D721Med (cell line): ENCODE measurements around the gene FNTB.

Experiments
- DNase-seq: peaks from one replicate; pipeline ENCODE4 v3.0.0; 2011; ENCODE audit warnings: low spot score; ENCODE audit not compliant: insufficient read length
- FAIRE-seq: peaks from 2 replicates; lab custom pipeline; 2011; peaks lifted over from hg19 to GRCh38; lab: Jason Lieb, UNC
- TF ChIP-seq, protein P1 (sequence below): IDR thresholded peaks from 2 replicates; pipeline ENCODE4 v1.5.1; 2012; ENCODE audit warnings: mild to moderate bottlenecking, control low read depth; ENCODE audit not compliant: insufficient read depth; ENCODE audit errors: missing control alignments

Gene FNTB

DNA sequence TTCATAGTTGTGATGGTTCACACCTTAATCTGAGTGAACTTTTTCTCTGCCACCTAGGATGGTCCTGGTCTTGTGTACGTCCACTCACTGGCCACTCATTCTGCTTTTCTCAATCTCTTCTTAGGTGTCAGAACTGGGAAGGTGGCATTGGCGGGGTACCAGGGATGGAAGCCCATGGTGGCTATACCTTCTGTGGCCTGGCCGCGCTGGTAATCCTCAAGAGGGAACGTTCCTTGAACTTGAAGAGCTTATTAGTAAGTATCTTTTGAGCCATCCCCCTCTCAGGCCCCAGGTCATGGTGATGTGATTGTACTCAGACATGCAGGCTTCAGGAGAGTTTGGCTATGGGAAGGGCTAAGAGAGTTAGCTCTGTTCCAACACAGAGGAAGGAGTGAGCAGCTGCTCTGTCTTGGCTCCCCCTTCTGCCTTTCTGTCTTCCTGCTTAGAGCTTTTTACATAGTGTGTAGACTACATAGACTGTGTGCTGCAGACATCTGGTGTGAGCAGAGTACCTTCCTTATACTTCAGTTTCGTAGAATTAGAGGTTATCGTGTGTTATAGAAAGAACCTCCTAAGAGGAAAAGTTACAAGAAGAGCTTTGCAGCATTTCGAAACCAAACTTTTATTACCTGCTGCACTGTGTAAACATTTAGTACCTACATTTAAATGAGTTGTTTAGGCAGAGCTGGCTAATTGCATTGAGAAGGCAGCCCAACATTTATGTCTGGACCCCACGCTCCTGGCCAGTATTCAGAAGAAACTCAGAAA lies 54.2 kb downstream of the FNTB start:
- DNase-seq (no peak), FAIRE-seq (no peak)
- TF ChIP-seq, protein P1, sequence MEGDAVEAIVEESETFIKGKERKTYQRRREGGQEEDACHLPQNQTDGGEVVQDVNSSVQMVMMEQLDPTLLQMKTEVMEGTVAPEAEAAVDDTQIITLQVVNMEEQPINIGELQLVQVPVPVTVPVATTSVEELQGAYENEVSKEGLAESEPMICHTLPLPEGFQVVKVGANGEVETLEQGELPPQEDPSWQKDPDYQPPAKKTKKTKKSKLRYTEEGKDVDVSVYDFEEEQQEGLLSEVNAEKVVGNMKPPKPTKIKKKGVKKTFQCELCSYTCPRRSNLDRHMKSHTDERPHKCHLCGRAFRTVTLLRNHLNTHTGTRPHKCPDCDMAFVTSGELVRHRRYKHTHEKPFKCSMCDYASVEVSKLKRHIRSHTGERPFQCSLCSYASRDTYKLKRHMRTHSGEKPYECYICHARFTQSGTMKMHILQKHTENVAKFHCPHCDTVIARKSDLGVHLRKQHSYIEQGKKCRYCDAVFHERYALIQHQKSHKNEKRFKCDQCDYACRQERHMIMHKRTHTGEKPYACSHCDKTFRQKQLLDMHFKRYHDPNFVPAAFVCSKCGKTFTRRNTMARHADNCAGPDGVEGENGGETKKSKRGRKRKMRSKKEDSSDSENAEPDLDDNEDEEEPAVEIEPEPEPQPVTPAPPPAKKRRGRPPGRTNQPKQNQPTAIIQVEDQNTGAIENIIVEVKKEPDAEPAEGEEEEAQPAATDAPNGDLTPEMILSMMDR: no peak

DNA sequence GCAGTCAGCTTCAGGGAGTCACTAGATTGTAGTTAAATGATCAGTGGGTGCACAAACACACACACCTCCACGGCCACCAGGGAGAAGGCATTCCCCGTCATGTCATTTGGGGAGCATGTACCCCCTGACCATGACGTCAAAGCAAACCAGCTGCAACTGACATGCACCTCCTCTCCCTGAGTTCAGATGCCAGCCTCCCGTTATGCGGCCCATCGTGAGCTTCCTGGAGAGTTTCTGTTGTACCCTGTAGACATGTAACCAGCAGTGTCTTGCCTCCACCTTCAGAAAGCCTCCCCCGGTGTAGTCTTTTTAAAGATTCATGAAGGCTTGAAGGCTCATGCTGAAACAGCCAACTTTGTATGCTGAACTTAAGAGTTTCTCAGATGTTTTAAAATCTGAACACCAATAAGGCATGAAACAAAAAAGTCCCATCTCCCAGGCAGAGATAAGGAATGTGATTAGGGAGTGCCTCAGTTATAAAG lies 54.8 kb downstream of the FNTB start:
- TF ChIP-seq, protein P1: no peak
- no peak for FAIRE-seq
- DNase-seq: no peak

DNA sequence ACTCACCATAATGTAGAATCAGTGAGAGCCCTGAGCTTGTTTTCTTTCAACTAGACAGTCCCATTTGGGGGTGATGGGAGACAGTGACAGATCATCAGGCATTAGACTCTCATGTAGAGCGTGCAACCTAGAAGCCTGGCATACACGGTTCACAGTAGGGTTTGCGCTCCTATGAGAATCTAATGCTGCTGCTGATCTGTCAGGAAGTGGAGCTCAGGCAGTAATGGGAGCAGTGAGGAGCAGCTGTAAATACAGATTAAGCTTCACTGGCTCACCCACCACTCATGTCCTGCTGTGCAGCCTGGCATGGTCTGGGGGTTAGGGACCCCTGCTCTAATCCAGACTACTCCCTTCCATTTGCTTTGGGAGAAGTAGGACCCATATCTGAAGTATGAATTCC lies 55.6 kb downstream of the FNTB start:
- DNase-seq (no peak), FAIRE-seq (no peak)
- TF ChIP-seq, protein P1: no peak

DNA sequence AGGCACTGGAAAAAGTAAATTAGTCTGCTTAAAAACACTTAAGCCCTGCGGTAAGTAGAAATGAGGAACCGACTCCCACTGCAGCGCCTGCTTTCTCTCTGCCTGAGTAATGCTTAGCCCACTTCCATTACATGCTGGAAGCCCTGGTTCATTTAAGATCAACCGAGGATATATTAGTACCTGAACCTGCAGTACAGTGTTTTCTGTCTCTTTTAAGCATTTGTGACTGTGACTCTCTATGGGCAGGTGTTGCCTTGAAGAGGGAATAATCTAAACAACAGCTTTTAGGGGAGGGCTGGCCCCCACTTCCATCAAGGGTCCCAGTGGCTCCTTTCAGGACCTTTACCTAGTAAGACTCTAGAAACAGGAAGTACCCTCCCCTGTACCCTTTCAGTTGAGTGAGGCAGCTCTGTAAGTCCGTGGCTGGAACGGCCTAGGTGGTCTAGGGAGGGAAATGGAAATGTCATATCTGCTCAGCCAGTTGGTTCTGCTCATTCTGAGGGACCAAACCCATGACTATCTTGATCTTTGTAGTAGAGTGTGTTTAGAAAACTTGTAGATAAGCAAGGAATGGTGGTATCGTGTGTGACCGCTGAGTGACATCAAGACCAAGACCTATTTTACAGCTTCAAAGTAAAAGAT lies 56.2 kb downstream of the FNTB start:
- TF ChIP-seq, protein P1: no peak
- DNase-seq: no peak
- FAIRE-seq: no peak

DNA sequence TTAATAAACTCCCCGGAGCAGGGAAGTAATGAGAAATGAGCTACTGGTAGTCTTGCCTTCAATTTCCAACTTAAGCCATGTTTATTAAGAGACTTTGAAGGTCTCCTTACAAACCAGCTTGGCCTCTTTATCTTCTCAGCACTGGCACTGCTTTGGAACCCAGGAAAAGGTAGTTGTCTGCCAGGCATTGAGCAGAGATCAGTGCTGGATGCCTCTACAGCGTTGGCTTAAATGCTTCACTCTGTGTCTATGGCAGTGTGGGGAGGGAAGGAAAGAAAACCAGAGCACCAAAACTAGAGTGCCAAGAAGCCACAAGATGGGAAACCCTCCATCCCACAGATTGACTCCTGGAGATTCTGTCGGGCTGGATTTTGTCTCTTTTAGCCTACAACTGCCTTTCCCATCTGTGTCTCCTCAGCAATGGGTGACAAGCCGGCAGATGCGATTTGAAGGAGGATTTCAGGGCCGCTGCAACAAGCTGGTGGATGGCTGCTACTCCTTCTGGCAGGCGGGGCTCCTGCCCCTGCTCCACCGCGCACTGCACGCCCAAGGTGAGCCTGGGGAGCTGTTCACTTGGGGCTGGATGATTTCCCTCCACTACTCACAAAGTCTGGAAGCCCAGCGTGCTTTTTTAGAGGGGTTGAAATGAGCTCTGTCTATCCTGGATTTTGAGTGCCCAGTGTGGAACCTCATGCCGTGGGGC lies 57.3 kb downstream of the FNTB start:
- DNase-seq (no peak), FAIRE-seq (no peak)
- TF ChIP-seq, protein P1: no peak

DNA sequence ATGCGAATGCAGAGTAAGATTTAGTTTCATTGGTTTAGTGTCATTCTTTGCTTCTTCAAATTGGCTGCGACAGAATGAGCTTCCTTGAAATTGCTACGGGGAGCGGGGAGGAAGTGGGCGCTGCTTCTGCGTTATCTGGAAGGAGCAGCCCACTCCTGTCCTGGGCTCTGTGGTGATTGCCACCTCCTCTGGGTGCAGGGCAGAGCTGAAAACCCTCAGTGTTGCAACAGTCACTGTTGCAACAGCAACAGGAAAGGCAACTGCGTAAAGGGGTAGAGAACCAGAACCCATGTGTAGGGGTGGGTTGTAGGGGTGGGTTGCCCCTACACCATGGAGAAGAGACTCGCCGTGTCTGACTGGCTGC lies 57.9 kb downstream of the FNTB start:
- no peak for FAIRE-seq
- TF ChIP-seq, protein P1: no peak
- no peak for DNase-seq

DNA sequence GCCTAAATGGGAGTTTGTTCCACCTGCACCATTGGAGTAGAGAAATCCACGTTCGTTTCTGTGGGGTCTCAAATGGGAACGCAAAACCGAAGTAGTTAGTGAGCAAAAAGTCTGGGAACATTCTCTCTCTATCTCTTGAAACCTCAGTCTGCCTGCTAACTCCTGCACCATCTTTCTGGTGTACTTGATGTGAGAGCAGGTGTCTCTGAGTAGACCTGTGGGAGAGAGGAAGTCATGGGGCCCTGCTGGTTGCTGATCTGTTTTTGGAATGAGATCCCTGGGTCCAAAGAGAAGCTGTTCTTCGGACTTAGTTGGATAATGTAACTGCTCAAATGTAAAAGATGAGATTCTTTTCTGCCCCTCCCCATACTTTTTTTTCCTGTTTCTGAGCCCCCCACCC lies 58.3 kb downstream of the FNTB start:
- DNase-seq (no peak), FAIRE-seq (no peak)
- TF ChIP-seq, protein P1: no peak
